GM19372 (cell line): ENCODE measurements around the gene GOLPH3.

Experiments
- ATAC-seq: cut with Tn5 transposase; IDR thresholded peaks from one replicate; pipeline ENCODE4 v1.9.1; 2021; ENCODE audit warnings: mild to moderate bottlenecking, low read depth, moderate library complexity; ENCODE audit not compliant: unreplicated experiment

Gene GOLPH3

GRCh38 chr5:32103521-32103920 lies 70.6 kb downstream of the GOLPH3 start:
- no peak for ATAC-seq

DNA sequence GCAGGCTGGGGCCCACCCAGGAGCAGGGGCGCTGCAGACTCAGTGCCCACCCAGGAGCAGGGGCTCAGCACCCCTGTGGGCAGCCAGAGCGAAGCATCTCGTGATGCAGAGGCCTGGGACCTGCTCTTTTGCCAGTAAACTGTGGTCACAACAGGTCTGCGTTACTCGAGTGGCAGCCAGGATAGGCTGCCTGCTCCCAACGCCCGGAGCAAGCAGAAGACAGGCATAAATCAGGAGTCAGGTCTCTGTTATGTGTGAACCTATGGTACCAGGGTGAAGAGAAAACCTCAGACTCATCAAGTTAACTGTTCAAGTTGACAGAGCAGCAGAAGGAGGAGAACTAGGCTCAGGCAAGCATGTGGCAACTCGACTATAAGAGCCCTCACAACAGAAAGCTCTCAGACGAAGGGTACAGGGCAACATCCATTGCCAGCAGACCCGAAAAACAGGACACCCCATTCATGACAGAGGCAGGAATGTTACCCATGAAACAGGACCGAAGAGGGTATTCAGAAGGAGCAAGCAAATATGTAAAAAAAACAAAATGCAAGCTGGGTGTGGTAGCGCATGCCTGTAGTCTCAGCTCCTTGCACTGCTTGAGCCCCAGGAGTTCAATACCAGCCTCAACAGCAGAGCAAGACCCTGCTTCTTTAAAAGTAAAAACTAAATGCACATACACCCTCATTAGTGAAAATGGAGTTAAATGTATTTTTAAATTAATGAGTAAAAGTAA lies 71.7 kb downstream of the GOLPH3 start:
- no peak for ATAC-seq

DNA sequence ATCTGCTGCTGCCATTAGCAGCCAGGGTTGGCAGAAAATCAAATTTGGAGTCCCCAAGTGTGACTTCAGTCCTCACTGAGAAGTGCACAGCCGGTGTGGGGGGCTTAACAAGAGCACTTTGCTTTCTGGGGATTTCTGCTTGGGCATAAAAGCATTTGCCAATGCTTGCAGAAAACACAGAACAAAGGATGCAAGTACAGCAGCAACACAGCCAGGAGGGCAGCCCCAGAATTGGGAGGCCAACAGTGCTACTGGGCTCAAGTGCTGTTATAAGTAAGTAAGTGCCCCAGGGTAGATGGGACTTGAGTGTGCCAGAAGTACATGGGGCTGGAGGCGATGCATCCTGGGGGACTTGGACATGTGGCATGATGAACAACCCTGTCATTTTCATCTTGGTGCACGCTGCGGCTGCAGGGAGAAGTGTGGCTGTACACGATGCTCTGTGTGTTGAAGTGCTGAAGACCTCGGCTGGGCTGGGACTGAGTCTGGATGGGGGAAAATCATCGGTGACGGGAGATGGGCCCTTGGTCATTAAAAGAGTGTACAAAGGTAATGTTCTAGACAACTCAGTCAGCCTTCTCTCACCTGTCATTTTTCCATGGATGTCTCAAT lies 73.3 kb downstream of the GOLPH3 start:
- no peak for ATAC-seq

DNA sequence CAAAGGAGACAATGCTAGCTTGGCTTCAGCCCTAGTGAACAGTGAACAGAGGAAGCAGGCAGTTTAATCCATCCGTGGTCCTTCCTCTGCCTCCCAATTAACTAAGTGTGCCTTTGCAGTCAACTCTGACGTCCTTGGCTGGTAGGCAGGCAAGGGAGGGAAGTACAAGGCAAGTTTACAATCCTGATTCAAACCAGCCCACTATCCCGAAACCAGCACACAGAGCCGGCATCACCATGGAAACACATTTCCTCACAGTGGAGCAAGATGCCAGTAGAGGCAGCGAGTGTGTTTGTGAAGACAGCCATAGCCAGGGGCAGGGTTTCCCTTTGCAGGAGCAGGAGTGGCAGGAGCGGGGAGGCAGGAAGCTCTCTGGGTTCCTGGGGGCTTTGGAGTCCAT lies 73.9 kb downstream of the GOLPH3 start:
- ATAC-seq: no peak

DNA sequence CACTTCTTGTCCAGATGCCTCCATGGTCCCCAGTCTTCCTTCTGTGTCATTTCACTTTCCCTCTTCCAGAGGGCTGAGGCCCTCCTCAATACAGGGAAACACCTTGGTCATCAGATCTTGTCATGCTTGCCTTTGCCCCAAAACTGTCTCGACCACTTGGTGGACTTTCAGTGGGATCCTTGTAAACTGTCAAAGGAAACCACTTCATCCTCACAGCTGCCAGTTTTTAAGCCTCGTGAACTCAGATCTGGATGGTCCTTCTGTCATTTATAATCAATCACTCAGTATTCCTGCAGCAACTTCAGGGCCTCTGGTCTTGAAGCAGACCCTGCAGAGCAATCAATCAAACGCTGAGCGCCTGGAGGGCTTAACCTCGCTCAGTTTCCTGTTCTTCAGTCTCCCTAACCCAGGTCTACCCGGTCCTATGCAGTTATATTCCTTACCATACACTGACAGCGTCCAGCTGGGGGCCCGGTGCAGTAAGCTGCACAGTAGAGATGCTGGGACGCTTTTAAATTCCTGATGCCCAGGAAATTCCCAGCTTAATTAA lies 74.6 kb downstream of the GOLPH3 start:
- ATAC-seq: no peak

GRCh38 chr5:32098890-32099310 lies 75.2 kb downstream of the GOLPH3 start:
- no peak for ATAC-seq

DNA sequence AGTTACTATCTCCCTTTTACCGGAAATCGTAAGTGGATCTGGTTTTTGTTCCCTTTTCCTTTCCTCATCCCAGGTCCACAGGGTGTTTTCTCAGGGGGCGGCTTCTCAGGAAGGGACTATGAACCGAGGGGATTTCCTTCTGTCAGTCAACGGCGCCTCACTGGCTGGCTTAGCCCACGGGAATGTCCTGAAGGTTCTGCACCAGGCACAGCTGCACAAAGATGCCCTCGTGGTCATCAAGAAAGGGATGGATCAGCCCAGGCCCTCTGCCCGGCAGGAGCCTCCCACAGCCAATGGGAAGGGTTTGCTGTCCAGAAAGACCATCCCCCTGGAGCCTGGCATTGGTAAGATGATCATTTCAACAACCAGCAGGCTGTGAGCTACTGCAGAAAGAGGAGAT lies 75.8 kb downstream of the GOLPH3 start:
- no peak for ATAC-seq

- no peak for ATAC-seq
Measured at GRCh38 chr5:32096891-32097595, 77.1 kb downstream of the GOLPH3 start.

DNA sequence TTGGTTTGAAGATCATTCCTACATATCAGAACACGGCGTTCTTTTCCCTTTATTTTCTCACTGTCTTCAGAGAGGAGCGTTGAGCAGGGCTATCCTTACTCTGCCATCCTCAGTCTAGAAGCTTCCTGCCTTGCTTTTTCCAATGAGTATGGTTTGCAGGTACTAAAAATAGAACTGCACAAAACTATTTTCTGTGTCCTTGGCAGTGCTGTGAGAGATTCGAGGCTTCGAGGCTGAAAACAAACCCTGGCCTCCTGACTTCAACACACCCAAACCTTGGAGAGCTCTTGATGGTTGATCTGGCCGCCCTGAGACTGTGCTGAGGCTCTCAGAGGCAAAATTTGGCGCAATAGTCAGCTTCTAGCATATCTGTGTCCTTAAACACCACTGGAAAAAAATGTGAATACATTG lies 78.9 kb downstream of the GOLPH3 start:
- ATAC-seq: no peak

DNA sequence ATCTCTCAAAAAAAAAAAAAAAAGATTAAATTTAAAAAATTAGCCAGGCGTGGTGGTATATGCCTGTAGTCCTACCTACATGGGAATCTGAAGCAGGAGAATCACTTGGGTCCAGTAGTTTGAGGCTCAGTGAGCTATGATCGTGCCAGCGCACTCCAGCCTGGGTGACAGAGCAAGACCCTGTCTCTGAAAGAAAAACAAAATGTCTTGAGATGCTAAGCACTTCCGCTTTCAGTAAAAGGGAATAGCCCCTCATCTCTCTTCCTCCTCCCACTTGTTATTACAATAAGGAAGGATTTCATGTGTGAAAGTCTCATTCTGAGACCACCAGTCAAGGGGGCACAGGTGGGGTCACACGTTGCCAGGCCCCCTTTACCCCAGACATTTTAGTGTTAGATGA lies 79.4 kb downstream of the GOLPH3 start:
- no peak for ATAC-seq

- peak; percentile 84 for ATAC-seq
Measured at GRCh38 chr5:32092938-32093812, 80.9 kb downstream of the GOLPH3 start.

GRCh38 chr5:32090755-32091128 lies 83.4 kb downstream of the GOLPH3 start:
- ATAC-seq: no peak

GRCh38 chr5:32090026-32090754 lies 83.9 kb downstream of the GOLPH3 start:
- no peak for ATAC-seq

DNA sequence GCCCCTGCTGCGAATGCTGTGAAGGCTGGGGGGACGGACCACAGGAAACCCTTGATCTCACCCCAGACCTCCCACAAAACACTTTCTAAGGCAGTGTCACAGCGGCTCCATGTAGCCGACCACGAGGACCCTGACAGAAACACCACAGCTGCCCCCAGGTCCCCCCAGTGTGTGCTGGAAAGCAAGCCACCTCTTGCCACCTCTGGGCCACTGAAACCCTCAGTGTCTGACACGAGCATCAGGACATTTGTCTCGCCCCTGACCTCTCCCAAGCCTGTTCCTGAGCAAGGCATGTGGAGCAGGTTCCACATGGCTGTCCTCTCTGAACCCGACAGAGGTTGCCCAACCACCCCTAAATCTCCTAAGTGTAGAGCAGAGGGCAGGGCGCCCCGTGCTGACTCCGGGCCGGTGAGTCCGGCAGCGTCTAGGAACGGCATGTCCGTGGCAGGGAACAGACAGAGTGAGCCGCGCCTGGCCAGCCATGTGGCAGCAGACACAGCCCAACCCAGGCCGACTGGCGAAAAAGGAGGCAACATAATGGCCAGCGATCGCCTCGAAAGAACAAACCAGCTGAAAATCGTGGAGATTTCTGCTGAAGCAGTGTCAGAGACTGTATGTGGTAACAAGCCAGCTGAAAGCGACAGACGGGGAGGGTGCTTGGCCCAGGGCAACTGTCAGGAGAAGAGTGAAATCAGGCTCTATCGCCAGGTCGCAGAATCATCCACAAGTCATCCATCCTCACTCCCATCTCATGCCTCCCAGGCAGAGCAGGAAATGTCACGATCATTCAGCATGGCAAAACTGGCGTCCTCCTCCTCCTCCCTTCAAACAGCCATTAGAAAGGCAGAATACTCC lies 84.7 kb downstream of the GOLPH3 start:
- ATAC-seq: no peak

GRCh38 chr5:32088214-32088613 lies 85.9 kb downstream of the GOLPH3 start:
- ATAC-seq: no peak

DNA sequence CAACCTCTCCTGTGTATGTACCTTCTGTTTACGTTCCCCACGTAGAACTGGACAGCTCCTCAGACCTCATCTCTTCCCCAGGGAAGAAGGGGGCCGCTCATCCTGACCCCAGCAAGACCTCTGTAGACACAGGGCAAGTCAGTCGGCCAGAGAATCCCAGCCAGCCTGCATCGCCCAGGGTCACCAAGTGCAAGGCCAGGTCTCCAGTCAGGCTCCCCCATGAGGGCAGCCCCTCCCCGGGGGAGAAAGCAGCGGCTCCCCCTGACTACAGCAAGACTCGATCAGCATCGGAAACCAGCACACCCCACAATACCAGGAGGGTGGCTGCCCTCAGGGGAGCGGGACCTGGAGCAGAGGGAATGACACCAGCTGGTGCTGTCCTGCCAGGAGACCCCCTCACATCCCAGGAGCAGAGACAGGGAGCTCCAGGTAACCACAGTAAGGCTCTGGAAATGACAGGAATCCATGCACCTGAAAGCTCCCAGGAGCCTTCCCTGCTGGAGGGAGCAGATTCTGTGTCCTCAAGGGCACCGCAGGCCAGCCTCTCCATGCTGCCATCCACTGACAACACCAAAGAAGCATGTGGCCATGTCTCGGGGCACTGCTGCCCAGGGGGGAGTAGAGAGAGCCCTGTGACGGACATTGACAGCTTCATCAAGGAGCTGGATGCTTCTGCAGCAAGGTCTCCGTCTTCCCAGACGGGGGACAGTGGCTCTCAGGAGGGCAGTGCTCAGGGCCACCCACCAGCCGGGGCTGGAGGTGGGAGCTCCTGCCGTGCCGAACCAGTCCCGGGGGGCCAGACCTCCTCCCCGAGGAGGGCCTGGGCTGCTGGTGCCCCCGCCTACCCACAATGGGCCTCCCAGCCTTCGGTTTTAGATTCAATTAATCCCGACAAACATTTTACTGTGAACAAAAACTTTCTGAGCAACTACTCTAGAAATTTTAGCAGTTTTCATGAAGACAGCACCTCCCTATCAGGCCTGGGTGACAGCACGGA lies 86.7 kb downstream of the GOLPH3 start:
- ATAC-seq: no peak

GRCh38 chr5:32083981-32084430 lies 90.1 kb downstream of the GOLPH3 start:
- ATAC-seq: no peak

DNA sequence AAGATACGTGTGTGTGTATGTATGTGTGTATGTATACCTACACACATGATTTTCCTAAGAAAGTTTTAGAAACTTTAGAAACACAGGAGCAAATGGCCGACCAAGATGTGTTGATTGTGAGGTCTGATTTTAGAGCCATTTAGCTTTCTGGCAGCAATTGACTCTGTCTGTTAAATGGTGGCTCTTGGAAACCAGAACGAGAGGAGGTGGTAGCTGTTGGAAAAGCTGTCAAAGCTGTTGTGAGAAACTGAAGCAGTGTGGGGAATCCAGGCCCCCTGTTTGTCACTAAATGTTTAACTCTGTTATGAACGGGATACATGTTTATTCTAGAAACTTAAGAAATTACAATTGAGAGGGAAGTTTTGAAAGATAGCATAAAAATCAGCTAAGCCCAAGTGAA lies 91.4 kb downstream of the GOLPH3 start:
- no peak for ATAC-seq
